Left lung (tissue), 10 donors: ENCODE measurements around the gene AGXT. TPM values are rescaled to one million over a fixed set of nuclear protein-coding genes. Genes with fewer than 3 reads are reported as not detected.

Experiments
- ATAC-seq: fragments of 200-7000 bp; cut with Tn5 transposase; one replicate; pipeline ENCODE4 v1.9.1; 2020; ENCODE audit warnings: moderate library complexity
- DNase-seq, 4 donors: peaks; one replicate each; pipeline ENCODE4 v3.0.0-alpha.2; 2013 to 2020
- H3K27ac ChIP-seq, 2 donors: fragments of 200-600 bp; sonication (generic) in 1 of 2; one replicate each; pipeline versions ENCODE4 v1.5.0 to v1.8.0; 2020 to 2021
- H3K27me3 ChIP-seq, 2 donors: fragments of 200-600 bp; sonication (generic) in 1 of 2; one replicate each; pipeline versions ENCODE4 v1.5.0 to v1.8.0; 2020 to 2021
- H3K36me3 ChIP-seq, 2 donors: fragments of 200-600 bp; sonication (generic) in 1 of 2; one replicate each; pipeline versions ENCODE4 v1.5.0 to v1.8.0; 2020 to 2021
- H3K4me1 ChIP-seq, 2 donors: fragments of 200-600 bp; one replicate each; pipeline ENCODE4 v1.8.0; 2021
- H3K4me3 ChIP-seq, 2 donors: fragments of 200-600 bp; sonication (generic) in 1 of 2; one replicate each; pipeline versions ENCODE4 v1.5.0 to v1.8.0; 2020 to 2021; ENCODE audit warnings: mild to moderate bottlenecking in 1 of 2
- H3K9me3 ChIP-seq, 2 donors: fragments of 200-600 bp; sonication (generic) in 1 of 2; one replicate each; pipeline versions ENCODE4 v1.5.0 to v1.8.0; 2020 to 2021
- intact Hi-C, 2 donors: fragments of 100-400 bp; cut with DNase I; formaldehyde crosslinking; loops; one replicate each; pipeline versions ENCODE4 v1.11.2 to v1.14.2; 2022
- polyA plus RNA-seq, 6 donors: library from polyadenylated mRNA; unstranded; fragments of 120-200 nt; gene quantifications; one replicate each; pipeline ENCODE4 v1.2.1, GENCODE V29; 2013; ENCODE audit not compliant: insufficient read length in 6 of 6
- total RNA-seq, 2 donors: library from RNA; stranded (reverse); fragmentation: NEBNext Ultra II Directional; extraction: Animal tissue kit (Norgen Biotek cat#: 25700); gene quantifications; one replicate each; pipeline ENCODE4 v1.2.1, GENCODE V29; 2021
- TF ChIP-seq, protein P1 (sequence below), 2 donors: fragments of 200-600 bp; sonication (generic) in 1 of 2; IDR thresholded peaks; one replicate each; pipeline versions ENCODE4 v1.5.0 to v1.8.0; 2021; ENCODE audit warnings: antibody characterized with exemption in 2 of 2
- donor health status: DM: no; HTN: yes; CAD: no.
- donor health status: DM: no; HTN: no; CAD: no.

AGXT gene
- total and polyA plus RNA-seq, 8 donors, result 0.11 to 0.17 (median 0.12) TPM; not detected in 4

DNA sequence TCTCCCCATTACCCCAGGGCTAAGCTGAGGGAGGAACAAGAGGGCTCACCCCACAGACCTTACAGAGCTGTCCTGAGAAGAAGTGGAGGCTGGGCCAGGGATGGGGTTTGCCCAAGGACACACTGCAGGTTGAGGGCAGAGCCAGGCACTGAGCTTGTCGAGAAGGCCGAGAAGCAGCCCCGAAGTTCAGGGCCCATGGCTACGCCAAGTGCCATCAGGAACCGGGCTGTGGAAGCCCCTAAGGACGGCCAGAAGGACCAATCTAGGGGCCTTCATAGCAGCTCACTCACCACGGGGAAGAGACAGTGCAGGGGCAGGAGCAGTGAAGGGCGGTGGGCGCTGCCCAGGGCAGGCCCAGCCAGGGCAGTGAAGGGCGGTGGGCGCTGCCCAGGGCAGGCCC lies 18.6 kb upstream of the AGXT start:
- Histone ChIP-seq H3K9me3 (peaks cover 0 to 13% of the 10 kb centered on the region in 2 donors), H3K36me3 (no peaks in the 10 kb centered on the region), H3K4me3 (no peak overlapping the region), H3K4me1 (no peaks in the 10 kb centered on the region), H3K27ac (no peak overlapping the region), H3K27me3 (no peaks in the 10 kb centered on the region)
- TF ChIP-seq, protein P1, sequence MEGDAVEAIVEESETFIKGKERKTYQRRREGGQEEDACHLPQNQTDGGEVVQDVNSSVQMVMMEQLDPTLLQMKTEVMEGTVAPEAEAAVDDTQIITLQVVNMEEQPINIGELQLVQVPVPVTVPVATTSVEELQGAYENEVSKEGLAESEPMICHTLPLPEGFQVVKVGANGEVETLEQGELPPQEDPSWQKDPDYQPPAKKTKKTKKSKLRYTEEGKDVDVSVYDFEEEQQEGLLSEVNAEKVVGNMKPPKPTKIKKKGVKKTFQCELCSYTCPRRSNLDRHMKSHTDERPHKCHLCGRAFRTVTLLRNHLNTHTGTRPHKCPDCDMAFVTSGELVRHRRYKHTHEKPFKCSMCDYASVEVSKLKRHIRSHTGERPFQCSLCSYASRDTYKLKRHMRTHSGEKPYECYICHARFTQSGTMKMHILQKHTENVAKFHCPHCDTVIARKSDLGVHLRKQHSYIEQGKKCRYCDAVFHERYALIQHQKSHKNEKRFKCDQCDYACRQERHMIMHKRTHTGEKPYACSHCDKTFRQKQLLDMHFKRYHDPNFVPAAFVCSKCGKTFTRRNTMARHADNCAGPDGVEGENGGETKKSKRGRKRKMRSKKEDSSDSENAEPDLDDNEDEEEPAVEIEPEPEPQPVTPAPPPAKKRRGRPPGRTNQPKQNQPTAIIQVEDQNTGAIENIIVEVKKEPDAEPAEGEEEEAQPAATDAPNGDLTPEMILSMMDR (IDR thresholded peaks at IDR 0.05), result no peak
- intact Hi-C loops, result loop anchor here in 1 of 2 donors (5.0 kb wide), 1 partner anchor 227 kb away; no protein-coding TSS in a partner anchor
- ATAC-seq, result no peak
- no peak for DNase-seq

DNA sequence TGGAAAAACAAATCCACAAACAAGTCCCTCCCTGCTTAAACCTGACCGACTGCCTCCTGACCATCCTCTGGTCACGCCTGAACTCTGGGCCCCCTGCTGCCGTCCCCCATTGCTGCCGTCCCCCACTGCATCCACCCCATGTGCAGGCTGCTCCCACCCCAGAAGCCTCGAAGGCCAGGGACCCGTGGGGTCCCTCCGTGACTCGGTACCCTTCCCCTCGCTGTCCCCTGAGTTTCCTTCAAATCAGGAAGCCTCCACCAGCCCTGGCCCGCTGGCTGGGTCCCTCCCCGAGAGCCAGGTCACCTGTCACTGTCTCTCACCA lies 17.9 kb upstream of the AGXT start:
- Histone ChIP-seq H3K27me3 (no peaks in the 10 kb centered on the region), H3K36me3 (no peaks in the 10 kb centered on the region), H3K4me1 (no peaks in the 10 kb centered on the region), H3K9me3 (peaks cover 0 to 13% of the 10 kb centered on the region in 2 donors), H3K27ac (no peak overlapping the region), H3K4me3 (no peak overlapping the region)
- intact Hi-C loops, result loop anchor here in 1 of 2 donors (5.0 kb wide), 1 partner anchor 227 kb away; no protein-coding TSS in a partner anchor
- ATAC-seq (no peak), DNase-seq (no peak)
- TF ChIP-seq, protein P1 (IDR thresholded peaks at IDR 0.05), result no peak

DNA sequence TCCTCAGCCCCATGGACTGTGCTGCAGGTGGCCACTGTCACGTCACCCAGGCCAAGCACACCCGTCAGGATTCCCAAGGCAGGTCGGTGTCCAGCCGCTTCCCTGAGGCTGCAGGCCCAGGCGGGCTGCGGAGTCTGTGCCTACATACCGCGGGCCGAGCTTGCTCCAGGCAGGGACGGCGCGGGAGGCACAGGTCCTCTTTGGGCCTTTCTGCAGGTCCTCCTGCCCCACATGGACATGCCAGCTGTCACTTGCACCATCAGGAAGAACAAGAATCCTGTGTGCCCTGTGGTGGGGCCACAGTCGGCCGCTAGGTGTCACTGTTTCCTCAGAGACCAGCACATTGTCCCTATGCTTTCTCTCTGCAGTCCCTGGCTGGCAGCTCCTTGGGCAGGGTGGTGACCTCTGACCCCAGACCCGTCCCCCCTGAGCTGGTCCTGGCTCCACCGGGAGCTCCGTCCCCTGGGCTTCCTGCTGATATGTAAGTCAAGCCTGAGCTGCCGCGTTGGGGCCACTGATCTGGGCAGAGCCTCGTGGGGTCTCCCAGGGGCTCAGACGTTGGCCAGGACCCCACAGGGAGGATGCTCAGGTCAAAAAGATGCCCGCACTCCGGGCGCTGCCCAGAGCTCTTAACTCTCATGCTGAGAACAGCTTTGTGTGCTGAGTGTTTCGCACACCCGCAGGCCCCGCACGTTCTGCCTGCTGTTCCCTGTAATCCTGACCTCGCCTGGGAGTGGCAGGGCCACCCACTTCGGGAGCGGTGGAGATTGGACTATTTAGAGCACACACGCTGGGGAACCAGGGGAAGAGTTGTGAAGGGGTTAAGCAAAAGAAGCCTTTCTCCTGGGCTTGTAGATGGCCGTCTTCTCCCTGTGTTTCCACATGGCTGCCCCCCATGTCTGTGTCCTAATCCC lies 17.3 kb upstream of the AGXT start:
- H3K4me1 ChIP-seq, result no peaks in the 10 kb centered on the region
- intact Hi-C loops, result loop anchor here in 1 of 2 donors (5.0 kb wide), 1 partner anchor 226 kb away; no protein-coding TSS in a partner anchor
- no peak overlapping the region for H3K4me3 ChIP-seq
- DNase-seq, result peak; percentile 71 to 90 (median 80)
- H3K27me3 ChIP-seq, result no peaks in the 10 kb centered on the region
- H3K27ac ChIP-seq, result no peak overlapping the region
- H3K36me3 ChIP-seq, result no peaks in the 10 kb centered on the region
- H3K9me3 ChIP-seq, result peaks cover 0 to 13% of the 10 kb centered on the region in 2 donors
- TF ChIP-seq, protein P1 (IDR thresholded peaks at IDR 0.05), result peak; percentile 97 to 98
- ATAC-seq, result peak; percentile 97

DNA sequence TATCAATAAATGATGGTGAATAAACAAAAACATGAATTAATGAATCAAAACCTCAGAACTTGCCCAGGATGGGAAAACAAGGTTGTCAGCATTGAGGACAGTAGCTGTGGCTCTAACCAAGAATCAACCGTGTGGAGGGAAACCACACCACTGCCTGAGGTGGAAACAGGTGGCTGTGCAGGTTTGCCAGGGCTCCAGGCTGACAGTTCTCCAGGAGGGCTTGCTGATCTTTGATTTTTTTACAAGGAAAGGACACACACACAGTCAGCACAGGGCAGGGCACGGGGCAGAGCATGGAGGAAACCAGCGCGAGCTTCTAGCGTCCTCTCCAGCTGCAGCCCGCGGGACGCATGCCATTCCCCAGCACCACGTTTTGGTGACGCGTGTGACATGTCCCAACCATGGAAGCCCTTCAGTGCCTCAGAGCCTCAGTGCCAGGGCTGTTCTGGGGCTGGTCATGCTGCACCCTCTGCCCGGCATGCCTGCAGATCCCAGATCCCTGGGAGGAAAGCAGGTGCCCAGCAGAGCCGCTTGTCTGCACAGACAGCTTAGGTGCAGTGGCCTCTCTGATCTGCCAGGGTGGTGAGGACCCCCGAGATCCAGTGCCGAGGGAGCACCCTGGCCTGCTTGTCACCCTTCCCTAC lies 15.8 kb upstream of the AGXT start:
- Histone ChIP-seq H3K4me3 (no peak overlapping the region), H3K27me3 (no peaks in the 10 kb centered on the region), H3K27ac (no peak overlapping the region), H3K9me3 (peaks cover 0 to 13% of the 10 kb centered on the region in 2 donors), H3K36me3 (no peaks in the 10 kb centered on the region), H3K4me1 (no peaks in the 10 kb centered on the region)
- TF ChIP-seq, protein P1 (IDR thresholded peaks at IDR 0.05), result no peak
- DNase-seq (no peak), ATAC-seq (no peak)
- intact Hi-C loops, result loop anchor here in 1 of 2 donors (5.0 kb wide), 1 partner anchor 225 kb away; no protein-coding TSS in a partner anchor

DNA sequence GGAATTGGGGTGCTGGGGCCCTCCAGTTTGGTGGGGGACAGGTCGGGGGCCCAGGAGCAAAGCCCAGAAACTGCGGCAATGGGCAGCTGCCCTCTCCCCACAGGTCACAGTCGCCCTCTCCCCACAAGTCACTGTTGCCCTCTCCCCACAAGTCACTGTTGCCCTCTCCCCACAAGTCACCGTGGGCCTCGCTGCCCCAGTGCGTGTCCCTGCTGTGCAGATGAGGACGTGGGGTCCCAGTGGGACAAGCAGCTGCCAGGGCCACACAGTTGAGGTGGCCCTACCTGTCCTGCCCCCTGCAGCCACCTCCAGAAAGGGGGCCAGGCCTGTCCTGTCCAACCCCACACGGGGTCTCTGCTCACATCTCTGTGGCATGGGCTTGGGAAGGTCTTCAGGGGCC lies 13.0 kb upstream of the AGXT start:
- ATAC-seq, result no peak
- intact Hi-C loops, result no loop called here
- DNase-seq, result peak in 1 of 4 donors; percentile 56
- Histone ChIP-seq H3K4me1 (no peaks in the 10 kb centered on the region), H3K4me3 (no peak overlapping the region), H3K27me3 (no peaks in the 10 kb centered on the region), H3K36me3 (no peaks in the 10 kb centered on the region), H3K9me3 (peaks cover 0 to 13% of the 10 kb centered on the region in 2 donors), H3K27ac (no peak overlapping the region)
- TF ChIP-seq, protein P1 (IDR thresholded peaks at IDR 0.05), result no peak
